Posterior cingulate gyrus (tissue), 11 donors: ENCODE data around the gene SLCO1A2.

ENCODE experiments used
- DNase-seq, 10 donors: peaks; one replicate each; pipeline versions ENCODE4 v3.0.0 to v3.0.0-alpha.2; 2020 to 2021; ENCODE audit warnings: mixed read lengths in 3 of 10
- intact Hi-C: fragments of 100-400 bp; cut with DNase I; formaldehyde crosslinking; loops from one replicate; pipeline ENCODE4 v1.15.1; 2023

SLCO1A2 gene

GRCh38 chr12:21336656-21337055 lies 1.9 kb upstream of the SLCO1A2 start:
- intact Hi-C loops: no loop called here

GRCh38 chr12:21330682-21331253 lies 3.9 kb downstream of the SLCO1A2 start:
- DNase-seq: no peak
- intact Hi-C loops: no loop called here

More at GRCh38 chr12:21336656-21337055, 1.9 kb upstream of the SLCO1A2 start:
- peak in 8 of 10 donors; percentile 24 to 91 (median 53) for DNase-seq

- no peak for DNase-seq
- intact Hi-C loops: no loop called here
Observed at GRCh38 chr12:21328578-21328977, 6.1 kb downstream of the SLCO1A2 start.

GRCh38 chr12:21324551-21324950 lies 10.2 kb downstream of the SLCO1A2 start:
- no peak for DNase-seq
- intact Hi-C loops: no loop called here

- DNase-seq: no peak
- intact Hi-C loops: no loop called here
Observed at GRCh38 chr12:21323736-21324135, 11.0 kb downstream of the SLCO1A2 start.

- no peak for DNase-seq
Observed at GRCh38 chr12:21308785-21309184, 25.9 kb downstream of the SLCO1A2 start.

GRCh38 chr12:21305661-21306060 lies 29.1 kb downstream of the SLCO1A2 start:
- intact Hi-C loops: no loop called here

More at GRCh38 chr12:21308785-21309184, 25.9 kb downstream of the SLCO1A2 start:
- intact Hi-C loops: loop anchor here (2.0 kb wide), 1 partner anchor 128 kb away; the partner anchor contains the start of gene PYROXD1

GRCh38 chr12:21300632-21301031 lies 34.1 kb downstream of the SLCO1A2 start:
- intact Hi-C loops: no loop called here
- DNase-seq: no peak

More at GRCh38 chr12:21305661-21306060, 29.1 kb downstream of the SLCO1A2 start:
- DNase-seq: no peak

- no peak for DNase-seq
- intact Hi-C loops: no loop called here
Observed at GRCh38 chr12:21296751-21297406, 37.8 kb downstream of the SLCO1A2 start.

- no peak for DNase-seq
- intact Hi-C loops: no loop called here
Observed at GRCh38 chr12:21296348-21296747, 38.4 kb downstream of the SLCO1A2 start.

GRCh38 chr12:21294176-21294575 lies 40.5 kb downstream of the SLCO1A2 start:
- intact Hi-C loops: no loop called here
- DNase-seq: no peak

GRCh38 chr12:21292111-21292510 lies 42.6 kb downstream of the SLCO1A2 start:
- DNase-seq: no peak
- intact Hi-C loops: no loop called here

GRCh38 chr12:21289698-21290097 lies 45.0 kb downstream of the SLCO1A2 start:
- DNase-seq: no peak
- intact Hi-C loops: no loop called here

- intact Hi-C loops: no loop called here
- DNase-seq: peak in 1 of 10 donors; percentile 27
Observed at GRCh38 chr12:21276826-21277225, 57.9 kb downstream of the SLCO1A2 start.

GRCh38 chr12:21265932-21266331 lies 68.8 kb downstream of the SLCO1A2 start:
- no peak for DNase-seq
- intact Hi-C loops: no loop called here

GRCh38 chr12:21264232-21264631 lies 70.5 kb downstream of the SLCO1A2 start:
- intact Hi-C loops: no loop called here
- no peak for DNase-seq

GRCh38 chr12:21257172-21257571 lies 77.5 kb downstream of the SLCO1A2 start:
- intact Hi-C loops: no loop called here
- no peak for DNase-seq

- intact Hi-C loops: no loop called here
- DNase-seq: no peak
Observed at GRCh38 chr12:21252070-21252469, 82.6 kb downstream of the SLCO1A2 start.

GRCh38 chr12:21248679-21249078 lies 86.0 kb downstream of the SLCO1A2 start:
- no peak for DNase-seq
- intact Hi-C loops: loop anchor here (5.0 kb wide), 2 partner anchors 189 to 434 kb away; partner anchors contain the start of gene PYROXD1

GRCh38 chr12:21239866-21240265 lies 94.9 kb downstream of the SLCO1A2 start:
- intact Hi-C loops: no loop called here
- no peak for DNase-seq

- intact Hi-C loops: no loop called here
Observed at GRCh38 chr12:21234395-21234794, 100.3 kb downstream of the SLCO1A2 start.

GRCh38 chr12:21223930-21224329 lies 110.8 kb downstream of the SLCO1A2 start:
- DNase-seq: no peak
- intact Hi-C loops: no loop called here

More at GRCh38 chr12:21234395-21234794, 100.3 kb downstream of the SLCO1A2 start:
- no peak for DNase-seq
